ENCODE data around the gene GET3. TPM values are rescaled to one million over a fixed set of nuclear protein-coding genes. Genes with fewer than 3 reads are reported as not detected.

The GET3 gene
- total and polyA plus RNA-seq, 2 of the 13 experiments (the other 11 are each of a cell fraction or from before 2014, with no cell fraction given), result 57.7 to 59.4 TPM

- TF ChIP-seq RNF219 (CRISPR knock-in tag; IDR thresholded peaks at IDR 0.05) (no peak), ZFP90 (CRISPR knock-in tag; IDR thresholded peaks at IDR 0.05; ENCODE audit: borderline replicate concordance) (no peak), MATR3 (CRISPR knock-in tag; IDR thresholded peaks at IDR 0.05) (no peak), ZFP91 (CRISPR knock-in tag; IDR thresholded peaks at IDR 0.05; ENCODE audit: borderline replicate concordance) (peak; percentile 58; the same call in 1 of the 2 replicates), KIAA2018 (CRISPR knock-in tag; IDR thresholded peaks at IDR 0.05; ENCODE audit: borderline replicate concordance) (no peak), MBNL3 (CRISPR knock-in tag; conservative IDR thresholded peaks at IDR 0.05) (no peak), ERF (CRISPR knock-in tag; IDR thresholded peaks at IDR 0.05) (peak; percentile 55; the same call in 1 of the 2 replicates), ZNF674 (CRISPR knock-in tag; IDR thresholded peaks at IDR 0.05; ENCODE audit: low read depth) (no peak), ZNF713 (CRISPR knock-in tag; IDR thresholded peaks at IDR 0.05) (no peak), KDM3A (CRISPR knock-in tag; IDR thresholded peaks at IDR 0.05; ENCODE audit: low read depth) (no peak), SMYD3 (CRISPR knock-in tag; IDR thresholded peaks at IDR 0.05) (no peak), ONECUT2 (CRISPR knock-in tag; IDR thresholded peaks at IDR 0.05) (no peak), ZNF543 (CRISPR knock-in tag; IDR thresholded peaks at IDR 0.05) (no peak; the same call in 1 of the 2 replicates)
- TF ChIP-seq, protein P1, sequence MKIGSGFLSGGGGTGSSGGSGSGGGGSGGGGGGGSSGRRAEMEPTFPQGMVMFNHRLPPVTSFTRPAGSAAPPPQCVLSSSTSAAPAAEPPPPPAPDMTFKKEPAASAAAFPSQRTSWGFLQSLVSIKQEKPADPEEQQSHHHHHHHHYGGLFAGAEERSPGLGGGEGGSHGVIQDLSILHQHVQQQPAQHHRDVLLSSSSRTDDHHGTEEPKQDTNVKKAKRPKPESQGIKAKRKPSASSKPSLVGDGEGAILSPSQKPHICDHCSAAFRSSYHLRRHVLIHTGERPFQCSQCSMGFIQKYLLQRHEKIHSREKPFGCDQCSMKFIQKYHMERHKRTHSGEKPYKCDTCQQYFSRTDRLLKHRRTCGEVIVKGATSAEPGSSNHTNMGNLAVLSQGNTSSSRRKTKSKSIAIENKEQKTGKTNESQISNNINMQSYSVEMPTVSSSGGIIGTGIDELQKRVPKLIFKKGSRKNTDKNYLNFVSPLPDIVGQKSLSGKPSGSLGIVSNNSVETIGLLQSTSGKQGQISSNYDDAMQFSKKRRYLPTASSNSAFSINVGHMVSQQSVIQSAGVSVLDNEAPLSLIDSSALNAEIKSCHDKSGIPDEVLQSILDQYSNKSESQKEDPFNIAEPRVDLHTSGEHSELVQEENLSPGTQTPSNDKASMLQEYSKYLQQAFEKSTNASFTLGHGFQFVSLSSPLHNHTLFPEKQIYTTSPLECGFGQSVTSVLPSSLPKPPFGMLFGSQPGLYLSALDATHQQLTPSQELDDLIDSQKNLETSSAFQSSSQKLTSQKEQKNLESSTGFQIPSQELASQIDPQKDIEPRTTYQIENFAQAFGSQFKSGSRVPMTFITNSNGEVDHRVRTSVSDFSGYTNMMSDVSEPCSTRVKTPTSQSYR (CRISPR knock-in tag; IDR thresholded peaks at IDR 0.05; ENCODE audit: borderline replicate concordance), result no peak; the same call in 1 of the 2 replicates
These were observed 52.8 kb downstream of the GET3 start (continued) for GRCh38 chr19:12789904-12790619.

Data from HepG2 (cell line).